GM19397 (cell line): ENCODE measurements around the gene VDR.

Source experiments
- ATAC-seq: cut with Tn5 transposase; IDR thresholded peaks from one replicate; pipeline ENCODE4 v1.9.1; 2021; ENCODE audit warnings: mild to moderate bottlenecking, moderate library complexity; ENCODE audit not compliant: unreplicated experiment

VDR gene

DNA sequence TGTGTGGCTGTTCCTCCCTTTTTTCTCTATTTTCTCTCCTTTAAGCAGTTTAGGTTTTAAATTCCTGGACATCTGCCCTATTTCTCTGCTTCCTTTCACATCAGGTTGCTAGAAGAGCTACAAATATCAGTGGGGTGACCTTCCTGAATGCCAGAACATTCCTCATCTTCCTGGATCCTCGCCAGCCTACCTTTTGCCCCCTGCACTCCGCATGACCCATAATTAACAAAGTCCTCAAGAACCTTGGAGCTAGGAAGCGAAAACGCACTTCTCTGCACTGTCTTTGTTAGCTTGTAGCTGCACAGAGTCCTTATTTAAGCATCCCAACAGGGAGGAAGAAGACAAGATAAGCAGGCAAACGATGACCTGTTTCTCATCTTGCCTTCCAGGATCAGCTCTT, 30.5 kb downstream of the VDR start:
- no peak for ATAC-seq

DNA sequence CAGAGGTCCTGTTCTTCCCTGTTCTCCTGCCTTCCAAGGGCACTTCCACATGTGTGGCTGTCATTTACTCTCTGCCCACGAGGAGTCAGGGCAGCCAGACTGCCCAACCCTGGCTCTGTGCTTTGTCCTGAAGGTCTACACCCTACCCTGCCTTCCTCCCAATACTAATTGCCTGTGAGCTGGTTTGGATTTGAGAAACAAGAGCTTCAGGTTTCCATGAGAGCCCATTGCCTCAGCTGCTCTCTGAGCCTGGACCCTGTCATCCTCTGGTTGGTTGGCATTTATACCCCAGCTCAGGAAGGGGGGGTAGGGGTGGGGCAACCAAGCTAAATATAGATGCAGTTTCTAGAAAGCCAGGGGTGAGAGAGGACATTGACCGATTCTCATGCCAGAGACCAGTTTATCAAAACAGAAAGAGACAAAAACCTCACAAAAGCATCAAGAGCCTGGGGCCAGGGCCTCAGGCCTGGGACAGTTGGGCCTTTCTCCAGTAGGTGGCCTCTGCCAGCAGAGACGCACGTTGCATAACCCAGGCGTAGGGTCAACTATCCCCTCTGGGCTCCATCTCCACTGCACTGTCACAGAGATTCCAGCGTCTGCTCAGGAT, 34.5 kb downstream of the VDR start:
- no peak for ATAC-seq

DNA sequence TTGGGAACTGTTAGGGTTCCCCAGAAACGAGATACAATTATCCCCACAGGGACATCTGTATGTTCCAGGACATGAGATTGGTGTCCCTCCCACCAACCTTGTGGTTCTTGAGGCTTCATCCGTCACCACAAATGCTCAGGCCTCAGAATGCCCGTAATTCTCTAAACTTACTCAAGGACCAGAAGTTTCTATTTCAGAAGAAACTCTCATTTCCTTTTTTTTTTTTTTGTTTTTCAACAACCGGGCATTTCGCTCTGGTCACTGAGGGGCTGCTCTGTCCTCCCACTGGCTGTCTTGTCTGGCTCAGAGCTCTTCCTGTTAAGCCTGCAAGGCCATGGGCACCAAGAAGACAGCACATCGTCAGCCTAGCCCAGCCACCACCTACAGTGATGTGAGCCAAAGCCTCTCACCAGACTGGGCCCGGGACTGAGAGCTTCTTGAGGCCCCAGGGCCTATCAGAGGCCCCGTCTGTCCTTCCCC, 36.2 kb downstream of the VDR start:
- peak; percentile 51 for ATAC-seq

DNA sequence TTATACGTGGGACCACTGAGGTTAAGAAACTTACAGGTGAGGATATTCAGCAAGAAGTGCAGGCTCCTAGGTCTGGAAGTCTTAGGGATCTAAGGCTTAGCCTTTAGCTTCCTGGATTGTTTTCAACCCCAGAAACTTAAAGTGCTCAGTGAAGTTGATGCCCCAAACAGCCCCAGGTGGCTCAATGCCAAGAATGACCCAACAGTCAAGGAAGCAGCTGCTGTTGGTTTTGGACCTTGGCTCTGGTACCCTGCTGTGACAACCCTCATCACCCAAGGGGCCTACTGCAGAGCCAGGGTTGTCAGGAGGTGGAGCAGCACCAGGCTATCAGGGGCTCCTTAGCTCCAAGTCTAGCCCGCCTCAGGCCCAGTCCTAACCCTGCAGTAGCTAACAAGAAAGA, 36.8 kb downstream of the VDR start:
- ATAC-seq, result peak; percentile 2

DNA sequence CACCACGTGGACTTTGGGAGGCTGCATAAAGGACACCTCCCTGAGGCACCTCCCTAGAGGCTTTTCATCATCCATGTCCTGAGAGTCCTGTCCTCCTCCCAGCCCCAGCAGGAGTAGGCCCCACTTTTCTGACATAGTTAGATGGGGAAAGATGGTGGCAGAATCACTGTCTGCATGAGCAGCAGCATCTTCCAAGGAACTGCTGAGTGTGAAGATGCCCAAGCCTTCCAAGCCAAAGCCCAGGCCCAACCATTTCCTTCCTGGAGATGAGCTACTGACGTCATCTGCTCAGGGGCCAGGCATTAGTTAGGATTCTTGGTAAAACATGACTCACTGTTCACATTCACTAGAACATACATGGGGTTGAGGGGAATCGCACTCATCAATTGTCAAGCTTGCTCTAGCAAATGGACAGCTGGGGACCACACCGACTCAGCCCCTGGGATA, 37.3 kb downstream of the VDR start:
- ATAC-seq, result no peak

DNA sequence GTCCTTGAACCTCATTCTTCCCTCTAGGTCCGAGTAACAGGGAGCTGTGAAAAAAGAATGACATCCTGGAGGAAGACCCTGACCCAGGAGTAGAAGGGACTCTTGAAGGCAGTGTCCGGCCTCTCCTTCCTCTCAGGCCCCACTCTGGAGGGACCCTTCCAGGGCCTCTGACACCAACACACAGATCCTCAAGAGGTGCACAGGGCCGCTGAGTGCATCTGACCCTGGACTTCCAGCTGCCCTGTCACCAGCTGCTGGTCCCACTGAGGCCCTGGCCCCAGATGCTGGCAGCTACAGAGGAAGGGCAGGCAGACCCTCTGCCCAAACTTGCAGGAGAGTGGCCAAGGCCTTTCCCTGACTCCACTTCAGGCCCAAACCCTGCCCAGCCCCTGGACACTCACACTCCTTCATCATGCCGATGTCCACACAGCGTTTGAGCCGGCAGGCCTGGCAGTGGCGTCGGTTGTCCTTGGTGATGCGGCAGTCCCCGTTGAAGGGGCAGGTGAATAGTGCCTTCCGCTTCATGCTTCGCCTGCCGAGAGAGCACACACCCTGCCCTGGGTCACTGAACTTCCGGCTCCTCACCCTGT, 40.1 kb downstream of the VDR start:
- no peak for ATAC-seq

DNA sequence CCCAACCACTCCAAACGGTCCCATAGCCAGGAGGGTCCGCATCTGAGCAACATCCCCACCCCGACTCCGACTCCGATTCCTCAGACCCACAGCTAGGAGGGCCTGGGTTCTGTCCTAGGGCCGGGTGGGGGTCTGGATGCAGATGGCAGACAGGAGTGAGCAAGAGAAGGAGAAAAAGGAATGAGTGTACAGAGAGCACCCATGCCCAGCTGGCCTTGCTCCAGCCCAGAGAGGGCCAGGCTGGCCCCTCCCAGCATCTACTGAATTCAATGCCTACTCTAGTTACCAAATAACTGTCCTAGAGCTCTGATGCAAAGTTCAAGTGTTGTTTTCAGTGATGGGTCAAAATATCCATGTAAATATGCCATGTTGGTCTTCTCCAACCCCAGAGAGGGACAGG, 40.8 kb downstream of the VDR start:
- ATAC-seq, result no peak

DNA sequence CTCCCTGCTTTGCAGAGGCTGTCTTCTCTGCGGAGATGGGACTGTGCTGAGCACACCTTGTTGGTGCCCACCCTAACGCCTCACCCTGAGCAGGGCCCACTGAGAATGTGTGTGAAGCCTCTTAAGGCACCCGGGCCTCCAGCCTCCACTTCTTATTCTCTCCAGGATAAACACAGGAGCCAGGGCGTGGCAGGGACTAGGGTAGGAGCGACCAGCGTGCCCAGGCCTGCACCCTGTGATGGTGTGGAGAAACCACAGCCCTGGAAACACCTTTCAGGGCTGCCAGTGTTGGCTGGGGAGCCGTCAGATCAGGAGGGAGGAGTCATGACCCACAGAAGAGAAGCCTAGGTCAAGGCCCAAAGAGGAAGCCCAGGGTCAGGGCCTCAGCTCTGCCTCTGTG, 41.3 kb downstream of the VDR start:
- no peak for ATAC-seq

DNA sequence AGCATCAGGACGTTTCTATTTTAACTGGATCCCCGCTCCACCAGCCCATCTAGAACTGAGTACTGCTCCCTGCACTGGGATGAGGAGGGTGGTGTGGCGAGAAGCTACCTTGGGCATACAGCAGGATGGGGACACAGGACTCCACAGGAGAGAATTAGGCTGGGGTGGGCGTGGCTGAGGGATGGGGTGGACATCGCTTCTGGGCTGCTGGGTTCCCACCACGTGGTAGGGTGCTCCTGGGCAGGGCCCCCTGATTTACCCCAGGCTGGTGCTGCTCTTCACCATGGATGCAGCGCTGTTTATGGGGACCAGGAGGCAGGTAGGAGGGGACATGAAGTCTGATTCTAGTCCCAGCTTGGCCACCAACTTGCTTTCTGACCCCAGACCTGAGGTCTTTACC, 41.9 kb downstream of the VDR start:
- no peak for ATAC-seq

DNA sequence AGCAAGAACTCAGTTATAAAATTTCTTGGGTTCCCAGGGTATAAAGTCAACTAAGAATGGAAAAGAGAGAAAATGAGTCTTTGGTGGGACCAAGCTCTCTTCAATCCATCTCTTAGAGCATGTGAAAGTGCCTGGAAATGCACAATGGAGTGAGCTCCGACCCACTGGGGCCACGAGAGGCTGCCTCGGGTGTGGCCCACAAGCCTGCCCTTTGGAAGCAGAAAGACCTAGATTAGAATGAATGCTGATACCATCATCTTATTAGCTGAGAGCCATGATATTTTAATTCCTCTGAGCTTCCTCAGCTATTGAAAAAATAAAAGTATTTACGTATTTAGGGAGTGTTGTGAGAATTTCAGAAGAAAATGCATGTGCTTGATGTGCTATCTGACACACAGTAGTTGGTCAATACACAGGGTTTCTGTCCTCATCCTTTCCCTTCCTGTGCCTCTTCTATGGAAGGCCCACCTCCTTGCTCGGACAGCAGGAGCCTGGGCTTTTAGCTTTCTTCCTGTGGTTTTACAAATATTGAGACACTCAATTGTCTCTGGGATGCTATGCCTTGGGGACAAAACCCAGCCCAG, 42.5 kb downstream of the VDR start:
- ATAC-seq, result no peak

DNA sequence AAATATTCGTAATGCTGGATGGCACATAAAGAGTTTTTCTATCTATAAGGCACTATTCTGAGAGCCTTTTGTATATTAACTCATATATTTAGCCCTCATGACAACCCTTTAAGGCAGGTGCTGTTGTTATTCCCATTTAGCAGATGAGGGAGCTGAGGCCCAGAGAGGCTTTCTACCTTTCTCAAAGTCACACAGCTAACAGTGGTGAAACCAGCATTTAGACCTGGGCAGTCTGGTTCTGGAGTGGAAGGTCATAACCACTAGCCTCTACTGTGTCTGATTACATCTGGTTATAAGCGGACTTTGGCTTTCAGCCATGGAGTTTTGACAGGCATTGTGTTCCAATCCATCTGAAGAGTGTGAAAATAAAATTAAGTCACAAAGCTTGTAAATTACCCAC, 43.9 kb downstream of the VDR start:
- no peak for ATAC-seq

DNA sequence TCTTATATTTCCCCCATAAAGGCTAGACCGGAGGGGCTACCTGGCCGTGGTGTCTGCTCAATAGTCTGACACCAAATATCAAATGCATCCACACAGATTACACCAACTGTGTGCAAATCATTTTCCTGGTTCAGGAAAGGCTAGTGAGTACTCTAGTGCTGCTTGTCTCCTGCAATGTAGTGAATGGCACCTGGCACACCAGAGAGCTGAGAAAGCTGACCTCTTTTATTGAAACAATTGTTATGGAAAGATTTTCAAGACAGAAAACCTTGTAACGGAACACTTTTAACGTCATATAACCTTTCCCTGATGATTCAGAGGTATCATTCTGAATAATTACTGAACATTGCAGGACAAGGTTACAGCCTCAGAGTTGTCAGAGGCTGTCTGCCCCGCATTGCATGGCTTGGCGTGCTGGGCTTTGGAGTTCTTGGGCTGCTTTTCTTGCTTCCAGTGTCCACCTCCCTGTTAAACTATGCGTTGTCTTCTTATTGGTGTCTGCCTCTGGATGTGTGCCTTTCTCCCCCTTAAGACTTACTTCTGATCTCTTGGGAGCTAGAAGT, 44.4 kb downstream of the VDR start:
- ATAC-seq, result no peak

DNA sequence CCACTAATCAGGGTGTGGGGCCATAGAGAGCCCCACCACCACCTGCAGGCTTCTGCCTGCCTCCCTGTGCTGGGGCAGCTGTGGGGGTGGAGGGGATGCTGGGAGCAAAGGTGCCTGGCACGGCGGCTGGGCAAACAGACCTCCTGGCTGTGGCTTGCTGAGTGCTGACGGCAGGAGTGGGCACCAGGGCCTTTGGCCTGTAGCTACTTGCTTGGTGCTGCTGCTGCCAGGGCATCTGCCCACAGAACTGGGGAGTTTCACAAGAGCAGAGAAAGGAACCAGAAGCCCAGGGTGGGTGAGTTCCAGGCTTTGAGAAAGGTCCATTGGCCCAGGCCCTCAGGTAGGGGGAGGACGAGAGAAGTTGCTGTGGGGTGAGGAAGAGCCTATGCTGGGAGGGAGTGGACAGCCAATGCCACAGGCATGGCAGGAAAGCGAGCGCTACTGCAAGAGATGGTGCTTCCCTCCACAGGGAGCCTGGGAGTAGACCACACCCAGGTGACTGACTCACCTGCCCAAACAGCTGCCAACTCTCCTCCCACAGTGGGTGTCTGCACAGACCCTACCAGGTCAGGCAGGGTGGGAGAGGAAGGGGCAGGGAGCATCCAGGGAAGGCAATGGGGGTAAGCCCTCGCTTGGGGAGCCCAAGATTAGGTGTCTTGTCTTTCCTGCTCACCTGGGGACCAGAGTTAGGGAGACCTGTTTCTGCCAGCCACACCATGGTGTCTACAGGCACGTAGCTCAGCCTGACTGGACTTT, 46.1 kb downstream of the VDR start:
- ATAC-seq, result no peak

DNA sequence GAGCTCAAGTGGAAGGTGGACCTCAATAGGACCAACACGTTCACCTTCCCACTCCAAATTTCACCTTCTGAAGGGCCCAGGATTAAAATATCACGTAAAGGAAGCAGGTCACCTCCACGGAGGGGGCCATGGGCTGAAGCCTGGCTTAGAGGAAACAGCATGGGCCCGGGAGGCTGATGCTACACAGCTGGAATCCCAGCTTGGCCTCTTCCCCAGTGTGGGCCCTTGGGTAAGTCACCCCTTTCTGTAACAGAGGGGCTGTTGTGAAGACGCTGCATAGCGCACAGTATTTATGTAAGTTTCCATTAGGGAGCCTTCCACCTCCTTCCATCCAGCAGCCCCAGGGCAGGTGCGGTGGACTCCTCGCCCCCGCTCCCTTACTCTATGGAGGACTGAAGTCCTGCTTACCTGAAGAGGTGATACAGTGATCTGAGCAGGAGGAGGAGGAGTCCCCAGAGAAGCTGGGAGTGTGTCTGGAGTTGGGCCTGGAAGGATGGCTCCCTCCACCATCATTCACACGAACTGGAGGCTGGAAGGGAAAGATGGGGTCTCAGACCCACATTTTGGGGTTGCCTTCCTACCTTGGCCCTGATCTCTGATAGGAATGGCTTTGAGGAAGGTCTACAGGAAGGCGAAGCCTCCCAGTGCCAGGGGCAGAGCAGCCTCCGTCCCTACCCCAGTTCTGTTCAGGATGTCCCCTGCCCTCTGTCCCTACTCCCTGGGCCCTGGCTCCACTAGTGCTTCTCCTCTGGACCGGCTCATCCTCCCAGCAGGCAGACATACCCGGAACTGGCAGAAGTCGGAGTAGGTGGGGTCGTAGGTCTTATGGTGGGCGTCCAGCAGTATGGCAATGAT, 47.8 kb downstream of the VDR start:
- no peak for ATAC-seq

DNA sequence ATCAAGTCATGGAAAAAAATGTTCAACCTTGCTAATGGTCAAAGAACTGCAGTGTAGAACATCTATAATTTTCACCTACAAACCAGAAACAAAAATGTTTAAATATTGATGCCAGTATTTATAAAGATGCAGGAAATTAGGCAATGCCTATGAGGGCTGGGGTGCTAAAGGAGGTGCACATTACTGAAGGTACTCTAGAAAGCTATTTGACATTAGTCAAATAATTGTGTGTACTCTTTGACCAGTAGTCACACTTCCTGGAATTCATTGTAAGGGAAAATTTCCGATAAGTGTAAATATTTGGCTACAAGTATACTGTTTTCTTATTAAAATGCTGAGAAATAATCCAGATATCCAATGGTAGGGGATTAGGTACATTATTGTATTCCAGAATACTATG, 48.7 kb downstream of the VDR start:
- no peak for ATAC-seq

DNA sequence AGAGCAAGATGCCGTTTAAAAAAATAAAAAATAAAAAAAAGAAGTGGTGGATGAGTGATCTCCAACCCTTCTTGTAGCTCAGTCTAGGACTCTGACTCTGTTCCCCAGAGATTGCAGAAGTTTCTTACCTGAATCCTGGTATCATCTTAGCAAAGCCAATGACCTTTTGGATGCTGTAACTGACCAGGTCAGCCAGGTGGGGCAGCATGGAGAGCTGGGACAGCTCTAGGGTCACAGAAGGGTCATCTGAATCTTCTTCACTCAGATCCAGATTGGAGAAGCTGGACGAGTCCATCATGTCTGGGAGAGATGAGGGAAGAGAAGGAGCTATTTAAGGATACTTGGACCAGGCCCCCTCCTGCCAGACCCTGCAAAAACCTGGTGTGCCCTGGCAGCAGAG, 49.3 kb downstream of the VDR start:
- ATAC-seq, result no peak

DNA sequence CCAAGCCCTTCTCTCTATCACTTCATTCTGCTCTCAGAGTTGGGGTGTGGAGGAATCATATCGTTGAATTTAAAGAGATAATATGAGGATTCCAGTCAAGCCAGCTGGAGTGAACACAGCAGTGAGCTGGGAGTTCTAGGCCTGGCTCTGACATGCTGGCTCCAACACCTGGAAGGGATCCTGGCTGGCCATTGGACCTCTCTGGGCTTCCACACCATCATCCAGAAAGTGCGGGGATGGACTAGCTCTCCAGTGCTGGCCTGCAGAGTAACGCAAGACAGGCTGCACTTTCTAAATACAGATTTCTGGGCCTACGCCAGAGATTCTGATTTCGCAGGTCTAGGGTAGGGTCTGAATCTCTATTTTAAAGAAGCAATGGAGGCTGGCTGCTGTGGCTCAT, 50.3 kb downstream of the VDR start:
- ATAC-seq, result no peak

DNA sequence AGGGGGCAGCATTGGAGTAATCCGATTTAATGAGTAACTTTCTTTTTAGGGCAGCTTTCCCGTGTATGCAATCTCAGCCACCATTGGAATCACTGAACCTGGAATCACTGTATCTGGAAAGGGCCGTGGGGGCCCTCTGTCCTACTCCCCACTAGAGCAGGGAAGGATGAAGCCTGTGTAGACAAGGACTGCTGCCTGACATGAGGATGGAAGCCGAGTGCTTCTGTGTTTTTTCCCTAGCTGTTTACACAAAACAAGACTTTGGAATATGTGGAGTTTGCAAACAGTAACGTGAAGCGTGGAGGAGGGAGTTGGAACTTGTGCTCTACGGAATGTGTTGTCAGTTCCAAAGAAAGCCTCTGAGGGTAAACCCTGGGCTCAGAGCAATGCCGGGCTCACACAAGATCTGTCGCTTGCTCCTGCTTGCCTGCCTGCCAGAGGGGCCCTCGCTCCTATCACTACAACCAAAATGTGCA, 52.7 kb downstream of the VDR start:
- ATAC-seq, result no peak

DNA sequence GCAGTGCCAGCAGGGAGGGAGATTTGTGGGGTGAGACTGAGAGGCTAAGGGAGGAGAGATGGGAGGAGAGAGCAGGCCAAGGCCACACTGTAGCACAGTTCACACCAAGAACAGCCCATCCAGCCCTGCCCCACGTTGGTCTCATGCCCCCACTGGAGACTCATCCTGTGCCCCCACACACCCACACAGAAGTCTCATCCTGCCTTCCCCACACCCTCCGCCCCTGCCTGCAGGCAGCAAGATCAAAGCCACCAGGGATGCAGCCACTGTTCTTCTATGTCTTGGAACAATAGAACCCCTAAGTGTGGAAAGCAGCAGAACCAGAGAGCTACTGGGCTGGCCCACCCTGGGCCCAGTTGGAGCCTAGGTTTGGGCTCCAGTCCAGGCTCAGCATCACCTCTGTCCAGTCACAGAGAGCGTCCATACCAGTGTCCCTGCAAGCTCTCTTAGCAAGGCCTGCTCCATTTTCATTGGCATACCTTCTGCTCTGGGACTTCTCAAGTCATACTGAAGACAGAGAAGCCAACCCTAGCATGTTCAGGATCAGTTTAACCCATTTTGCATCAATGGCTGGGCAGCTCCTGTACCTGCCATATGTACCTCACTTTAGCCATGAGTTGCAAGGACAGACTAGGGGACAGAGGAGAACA, 53.4 kb downstream of the VDR start:
- ATAC-seq, result no peak
